HepG2 (cell line): ENCODE results near the gene SMURF1. TPM values are rescaled to one million over a fixed set of nuclear protein-coding genes. Genes with fewer than 3 reads are reported as not detected.

ENCODE experiments used
- ATAC-seq: fragments of 200-7000 bp; cut with Tn5 transposase; 3 replicates; pipeline ENCODE4 v1.9.1; 2020; ENCODE audit warnings: mild to moderate bottlenecking, moderate library complexity
- BruUV-seq: library from RNA; stranded (reverse); fragments of 400-500 nt; replicated peaks from 2 replicates; lab custom pipeline; 2021; lab: Mats Ljungman, UMichigan
- CTCF ChIA-PET: fragments of 300-600 bp; formaldehyde crosslinking; extraction: SDS; loops from one replicate; lab custom pipeline; 2021; ENCODE audit warnings: low total read pairs, inconsistent platforms, low intra/inter-chr PET ratio; lab: Yijun Ruan, JAX
- POLR2A ChIA-PET: fragments of 350-600 bp; sonication (Branson Sonifier 250); formaldehyde crosslinking; loops from one replicate; lab custom pipeline; 2020; ENCODE audit warnings: antibody characterized with exemption, inconsistent platforms; lab: Yijun Ruan, JAX
- DNase-seq: peaks from one replicate; pipeline ENCODE4 v3.0.0-alpha.2; 2015; ENCODE audit warnings: low spot score
- FAIRE-seq: peaks from 3 replicates; lab custom pipeline; 2011; peaks lifted over from hg19 to GRCh38; lab: Jason Lieb, UNC
- H2AFZ ChIP-seq: one replicate; pipeline ENCODE4 v1.6.1; 2011; ENCODE audit warnings: low read length, inconsistent platforms
- H3K27ac ChIP-seq: fragments of 300-600 bp; 3 replicates; pipeline ENCODE4 v1.8.0; 2011; ENCODE audit warnings: mixed run types, mild to moderate bottlenecking, mixed read lengths, low read length, inconsistent platforms; ENCODE audit not compliant: insufficient read depth; ENCODE audit errors: extremely low read length
- H3K27me3 ChIP-seq, 2 experiments: fragments of 200-600 bp in 1 of 2; 2 replicates in 1 of 2; 3 replicates in 1 of 2; pipeline versions ENCODE4 v1.6.0 to v1.8.0; 2011; ENCODE audit warnings: low read length in 2 of 2, mild to moderate bottlenecking in 2 of 2, moderate library complexity in 2 of 2, inconsistent platforms in 1 of 2; ENCODE audit not compliant: insufficient read depth in 2 of 2, control insufficient read depth in 1 of 2
- H3K36me3 ChIP-seq, 2 experiments: fragments of 200-600 bp in 1 of 2; replicated peaks in 1 of 2; 2 replicates in 1 of 2; 3 replicates in 1 of 2; pipeline versions ENCODE4 v1.5.1 to v1.8.0; 2011; ENCODE audit warnings: low read length in 2 of 2, inconsistent platforms in 1 of 2; ENCODE audit not compliant: insufficient read depth in 2 of 2, control insufficient read depth in 1 of 2
- H3K4me1 ChIP-seq: 2 replicates; pipeline ENCODE4 v1.5.1; 2012; ENCODE audit warnings: low read length, inconsistent platforms; ENCODE audit not compliant: insufficient read depth
- H3K4me2 ChIP-seq: 2 replicates; pipeline ENCODE4 v1.6.0; 2011; ENCODE audit warnings: low read depth, low read length, inconsistent platforms
- H3K4me3 ChIP-seq, 3 experiments: fragments of 200-600 bp in 1 of 3; sonication (generic), shearing (Covaris generic) in 1 of 3; replicated peaks in 1 of 3; 2 replicates each; pipeline ENCODE4 v1.5.1; 2011 to 2016; ENCODE audit warnings: low read length in 3 of 3, inconsistent platforms in 2 of 3, low read depth in 2 of 3, mild to moderate bottlenecking in 2 of 3, control low read depth in 1 of 3, mixed read lengths in 1 of 3; ENCODE audit not compliant: insufficient read depth in 1 of 3
- H3K79me2 ChIP-seq: one replicate; pipeline ENCODE4 v1.6.1; 2011; ENCODE audit warnings: low read length, inconsistent platforms; ENCODE audit not compliant: insufficient read depth
- H3K9ac ChIP-seq: 2 replicates; pipeline ENCODE4 v1.6.0; 2011; ENCODE audit warnings: mild to moderate bottlenecking, low read depth, low read length, inconsistent platforms; ENCODE audit not compliant: insufficient read depth
- H3K9me3 ChIP-seq: 2 replicates; pipeline ENCODE4 v1.5.1; 2012; ENCODE audit warnings: mild to moderate bottlenecking, low read length
- H4K20me1 ChIP-seq: 2 replicates; pipeline ENCODE4 v1.6.0; 2011; ENCODE audit warnings: inconsistent platforms, mild to moderate bottlenecking, low read length, moderate library complexity; ENCODE audit not compliant: insufficient read depth
- GPN1 ChIP-seq: sonication (generic); formaldehyde crosslinking; IDR thresholded peaks from 2 replicates; pipeline ENCODE4 v1.5.1; 2020; ENCODE audit warnings: missing genetic modification reagents, borderline replicate concordance
- JUN ChIP-seq: sonication (generic); formaldehyde crosslinking; IDR thresholded peaks from 2 replicates; pipeline ENCODE4 v1.4.0; 2020; ENCODE audit warnings: mild to moderate bottlenecking, missing genetic modification reagents
- JUNB ChIP-seq: sonication (generic); formaldehyde crosslinking; IDR thresholded peaks from 2 replicates; pipeline ENCODE4 v1.8.0; 2022; ENCODE audit warnings: missing genetic modification reagents, mild to moderate bottlenecking, borderline replicate concordance
- KLF11 ChIP-seq: IDR thresholded peaks from 2 replicates; pipeline ENCODE4 v1.6.1; 2016; ENCODE audit warnings: missing compliant biosample characterization
- RBM22 ChIP-seq: fragments of 200-400 bp; formaldehyde crosslinking; optimal IDR thresholded peaks from 2 replicates; pipeline ENCODE3; 2017; ENCODE audit warnings: mild to moderate bottlenecking, low read length, moderate library complexity
- SKI ChIP-seq: fragments of 450-650 bp; IDR thresholded peaks from one replicate; pipeline ENCODE4 v1.6.1; 2018; ENCODE audit warnings: mild to moderate bottlenecking; ENCODE audit not compliant: partially characterized antibody
- SYNCRIP ChIP-seq: fragments of 200-400 bp; formaldehyde crosslinking; IDR thresholded peaks from 2 replicates; pipeline ENCODE4 v1.6.1; 2018; ENCODE audit warnings: mild to moderate bottlenecking, low read depth, low read length; ENCODE audit not compliant: insufficient read depth
- ZNF572 ChIP-seq: sonication (generic); formaldehyde crosslinking; IDR thresholded peaks from 2 replicates; pipeline ENCODE4 v1.5.1; 2020; ENCODE audit warnings: mild to moderate bottlenecking, missing genetic modification reagents
- ZSCAN12 ChIP-seq: sonication (generic); formaldehyde crosslinking; IDR thresholded peaks from 2 replicates; pipeline ENCODE4 v1.9.0; 2021; ENCODE audit warnings: mild to moderate bottlenecking, missing genetic modification reagents
- WGBS: methylation state at CpG from one replicate; pipeline ENCODE4 v1.1.6; 2017; ENCODE audit warnings: low lambda C conversion rate; 5-methylcytosine and 5-hydroxymethylcytosine counted together
- in situ Hi-C: cut with HindIII; loops from 2 replicates; pipeline ENCODE4 v1.10.0; 2017; ENCODE audit warnings: low pct_unique_long_range_greater_than_20kb; ENCODE audit not compliant: extremely low pct_ligation_motif_present
- intact Hi-C: fragments of 100-400 bp; cut with micrococcal nuclease; formaldehyde crosslinking; loops from one replicate; pipeline ENCODE4 v1.10.0; 2022; ENCODE audit not compliant: unreplicated experiment
- polyA plus RNA-seq, 8 experiments: library from polyadenylated mRNA; depleted of rRNA in 3 of 8; stranded (reverse) in 7 of 8; unstranded in 1 of 8; fragments of >200 nt; fragmentation: Illumina TruSeq in 4 of 8; extraction: Trizol in 4 of 8; gene quantifications; 2 replicates each; pipeline versions ENCODE4 v1.2.1 to v1.2.3, GENCODE V29; 2011 to 2016; ENCODE audit warnings: low read depth in 4 of 8, missing spikeins in 1 of 8, mixed read lengths in 1 of 8; ENCODE audit not compliant: insufficient read depth in 1 of 8
- total RNA-seq, 5 experiments: library from RNA; depleted of rRNA; stranded (reverse); fragments of >200 nt; fragmentation: Illumina TruSeq; extraction: Trizol; gene quantifications; 2 replicates each; pipeline ENCODE4 v1.2.3, GENCODE V29; 2016; ENCODE audit warnings: low read depth in 1 of 5
- TF ChIP-seq, protein P1 (sequence below): sonication (generic); formaldehyde crosslinking; IDR thresholded peaks from 2 replicates; pipeline ENCODE4 v1.4.0; 2020; ENCODE audit warnings: mild to moderate bottlenecking, missing genetic modification reagents

Gene SMURF1
- total and polyA plus RNA-seq, 2 of the 13 experiments (the other 11 are each of a cell fraction or from before 2014, with no cell fraction given), result 8.3 to 11.1 TPM

DNA sequence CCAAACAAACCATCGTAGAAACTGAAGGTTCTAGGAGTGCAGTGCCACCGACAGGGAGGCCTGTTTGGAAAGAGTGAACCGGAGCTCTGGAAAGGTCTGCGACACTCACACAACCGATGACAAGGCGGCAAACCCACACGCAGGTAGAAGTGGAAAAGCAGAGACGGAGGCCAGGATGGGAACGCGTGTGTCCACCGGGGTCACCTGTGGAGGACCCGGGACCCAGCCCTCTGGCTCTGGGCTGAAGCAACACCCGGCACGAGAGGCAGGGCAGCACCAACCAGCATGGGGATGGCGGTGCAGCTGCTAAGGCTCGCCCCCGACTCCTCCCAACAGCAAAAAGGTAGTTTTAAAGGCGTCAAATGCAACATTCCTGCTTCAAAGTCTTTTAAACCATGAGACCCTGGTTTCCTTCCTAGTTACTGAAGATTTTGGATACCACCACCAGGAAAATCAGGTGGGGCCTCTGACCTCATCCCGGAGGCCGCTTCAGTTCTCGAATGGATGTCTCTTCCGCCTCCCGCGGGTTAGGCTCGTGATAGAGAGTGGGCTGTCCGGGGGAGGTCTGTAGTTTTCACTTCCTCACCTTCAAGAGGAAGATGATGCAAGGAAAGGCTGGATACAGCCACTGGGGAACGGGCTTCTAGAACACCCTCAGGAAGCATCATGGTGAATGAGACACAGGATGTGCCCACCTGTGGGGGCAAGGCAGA, 115.5 kb downstream of the SMURF1 start:
- ChIA-PET CTCF (no interaction called here), POLR2A (no interaction called here)
- Histone ChIP-seq H3K4me2 (no peak overlapping the region), H3K79me2 (no peaks in the 10 kb centered on the region), H2AFZ (no peak overlapping the region), H3K4me1 (no peaks in the 10 kb centered on the region)
- peak; percentile 36; the same call in 2 of the 3 replicates for ATAC-seq
- WGBS, result 98% methylated on average over 27 of the region's 27 CpGs
- TF ChIP-seq RBM22, result peak; percentile 80
- TF ChIP-seq KLF11, result no peak
- TF ChIP-seq, all 625 proteins: peak for 1
- in situ Hi-C loops, result no loop called here
- no peak overlapping the region for H3K4me3 ChIP-seq
- no peak overlapping the region for H3K27ac ChIP-seq
- DNase-seq (no peak), FAIRE-seq (no peak)
- intact Hi-C loops, result no loop called here
- H3K36me3 ChIP-seq, result peaks cover 21 to 44% of the 10 kb centered on the region in 2 experiments
- BruUV-seq, result no TSS peak
- H3K9me3 ChIP-seq, result no peaks in the 10 kb centered on the region
- no peaks in the 10 kb centered on the region for H3K27me3 ChIP-seq
- H4K20me1 ChIP-seq, result no peaks in the 10 kb centered on the region
- no peak overlapping the region for H3K9ac ChIP-seq

GRCh38 chr7:99027841-99028240, 116.1 kb downstream of the SMURF1 start:
- no peak overlapping the region for H3K4me3 ChIP-seq
- peaks cover 17 to 38% of the 10 kb centered on the region in 2 experiments for H3K36me3 ChIP-seq
- ATAC-seq (no peak), FAIRE-seq (no peak), DNase-seq (no peak)
- H3K79me2 ChIP-seq, result no peaks in the 10 kb centered on the region
- no peaks in the 10 kb centered on the region for H3K4me1 ChIP-seq
- intact Hi-C loops (no loop called here), in situ Hi-C loops (no loop called here)
- H3K9ac ChIP-seq, result no peak overlapping the region
- H4K20me1 ChIP-seq, result no peaks in the 10 kb centered on the region
- no peak overlapping the region for H2AFZ ChIP-seq
- no TSS peak for BruUV-seq
- no peaks in the 10 kb centered on the region for H3K9me3 ChIP-seq
- WGBS, result 97% methylated on average over 19 of the region's 20 CpGs
- H3K4me2 ChIP-seq, result no peak overlapping the region
- H3K27me3 ChIP-seq, result no peaks in the 10 kb centered on the region
- no peak overlapping the region for H3K27ac ChIP-seq
- CTCF ChIA-PET, result no interaction called here
- POLR2A ChIA-PET, result no interaction called here
- TF ChIP-seq, protein P1, sequence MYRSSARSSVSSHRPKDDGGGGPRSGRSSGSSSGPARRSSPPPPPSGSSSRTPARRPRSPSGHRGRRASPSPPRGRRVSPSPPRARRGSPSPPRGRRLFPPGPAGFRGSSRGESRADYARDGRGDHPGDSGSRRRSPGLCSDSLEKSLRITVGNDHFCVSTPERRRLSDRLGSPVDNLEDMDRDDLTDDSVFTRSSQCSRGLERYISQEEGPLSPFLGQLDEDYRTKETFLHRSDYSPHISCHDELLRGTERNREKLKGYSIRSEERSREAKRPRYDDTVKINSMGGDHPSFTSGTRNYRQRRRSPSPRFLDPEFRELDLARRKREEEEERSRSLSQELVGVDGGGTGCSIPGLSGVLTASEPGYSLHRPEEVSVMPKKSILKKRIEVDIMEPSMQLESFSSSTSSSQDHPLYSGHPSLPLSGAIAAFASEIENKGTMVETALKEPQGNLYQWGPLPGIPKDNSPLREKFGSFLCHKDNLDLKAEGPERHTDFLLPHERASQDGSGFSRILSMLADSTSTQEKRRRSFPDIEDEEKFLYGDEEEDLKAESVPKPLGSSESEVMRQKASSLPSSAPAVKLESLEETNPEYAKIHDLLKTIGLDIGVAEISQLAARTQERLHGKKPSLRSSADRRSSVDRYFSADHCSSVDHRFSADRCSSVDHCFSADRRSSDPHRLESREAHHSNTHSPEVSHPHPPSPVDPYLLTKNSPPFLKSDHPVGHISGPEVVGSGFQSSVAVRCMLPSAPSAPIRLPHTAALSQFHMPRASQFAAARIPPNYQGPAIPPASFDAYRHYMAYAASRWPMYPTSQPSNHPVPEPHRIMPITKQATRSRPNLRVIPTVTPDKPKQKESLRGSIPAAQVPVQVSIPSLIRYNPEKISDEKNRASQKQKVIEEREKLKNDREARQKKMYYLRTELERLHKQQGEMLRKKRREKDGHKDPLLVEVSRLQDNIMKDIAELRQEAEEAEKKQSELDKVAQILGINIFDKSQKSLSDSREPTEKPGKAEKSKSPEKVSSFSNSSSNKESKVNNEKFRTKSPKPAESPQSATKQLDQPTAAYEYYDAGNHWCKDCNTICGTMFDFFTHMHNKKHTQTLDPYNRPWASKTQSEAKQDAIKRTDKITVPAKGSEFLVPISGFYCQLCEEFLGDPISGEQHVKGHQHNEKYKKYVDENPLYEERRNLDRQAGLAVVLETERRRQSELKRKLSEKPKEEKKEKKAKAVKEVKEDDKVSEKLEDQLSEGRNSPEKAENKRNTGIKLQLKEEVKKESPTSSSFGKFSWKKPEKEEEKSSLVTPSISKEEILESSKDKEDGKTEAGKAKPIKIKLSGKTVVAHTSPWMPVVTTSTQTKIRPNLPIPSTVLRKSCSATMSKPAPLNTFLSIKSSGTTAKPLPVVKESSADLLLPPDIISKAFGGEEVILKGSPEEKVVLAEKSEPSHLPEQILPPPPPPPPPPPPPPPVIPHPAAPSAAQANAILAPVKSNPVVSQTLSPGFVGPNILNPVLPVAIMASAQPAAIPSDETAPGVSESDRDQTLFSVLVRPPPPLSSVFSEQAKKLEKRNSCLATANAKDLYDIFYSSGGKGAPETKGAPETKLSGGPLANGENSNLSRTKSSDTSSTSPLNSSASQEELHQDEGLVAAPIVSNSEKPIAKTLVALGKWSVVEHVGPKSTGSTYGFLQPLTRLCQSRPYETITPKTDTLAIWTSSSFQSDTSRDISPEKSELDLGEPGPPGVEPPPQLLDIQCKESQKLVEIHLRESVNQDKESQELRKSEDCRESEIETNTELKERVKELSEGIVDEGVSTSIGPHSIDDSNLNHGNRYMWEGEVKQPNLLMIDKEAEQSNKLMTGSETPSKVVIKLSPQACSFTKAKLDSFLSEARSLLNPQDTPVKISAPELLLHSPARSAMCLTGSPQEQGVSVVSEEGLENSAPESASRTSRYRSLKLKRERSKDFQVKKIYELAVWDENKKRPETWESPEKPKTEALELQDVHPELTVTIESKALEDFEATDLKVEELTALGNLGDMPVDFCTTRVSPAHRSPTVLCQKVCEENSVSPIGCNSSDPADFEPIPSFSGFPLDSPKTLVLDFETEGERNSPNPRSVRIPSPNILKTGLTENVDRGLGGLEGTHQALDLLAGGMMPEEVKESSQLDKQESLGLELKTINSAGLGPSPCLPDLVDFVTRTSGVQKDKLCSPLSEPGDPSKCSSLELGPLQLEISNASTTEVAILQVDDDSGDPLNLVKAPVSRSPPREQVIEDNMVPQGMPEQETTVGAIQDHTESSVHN (CRISPR knock-in tag), result no peak
- no peak for TF ChIP-seq SYNCRIP
- no peak for TF ChIP-seq SKI
- no peak for TF ChIP-seq JUN (CRISPR knock-in tag)
- TF ChIP-seq GPN1 (CRISPR knock-in tag), result no peak
- no peak for TF ChIP-seq ZSCAN12 (CRISPR knock-in tag)
- no peak for TF ChIP-seq JUNB (CRISPR knock-in tag)
- TF ChIP-seq ZNF572 (CRISPR knock-in tag), result no peak
